Hematopoietic multipotent progenitor cell (in vitro differentiated cells): Measurements from ENCODE around the gene B3GNT3. TPM values are rescaled to one million over a fixed set of nuclear protein-coding genes. Genes with fewer than 3 reads are reported as not detected.

Experiments
- DNase-seq, 3 donors: peaks; one replicate each; pipeline ENCODE4 v3.0.0-alpha.2; 2011 to 2015; ENCODE audit warnings: low read depth in 2 of 3, low spot score in 2 of 3
- total RNA-seq: library from RNA; depleted of rRNA; stranded (reverse); fragments of >200 nt; gene quantifications from one replicate; pipeline ENCODE4 v1.2.3, GENCODE V29; 2012

Gene B3GNT3
- total RNA-seq, 1 donor = 0.54 TPM

GRCh38 chr19:17830567-17831418 is 35.9 kb downstream of the B3GNT3 start:
- DNase-seq = peak in 2 of 3 donors; percentile 65 to 75

- DNase-seq = no peak
Measured at GRCh38 chr19:17831419-17831888, 36.5 kb downstream of the B3GNT3 start.

- no peak for DNase-seq
Measured at GRCh38 chr19:17832443-17833208, 37.7 kb downstream of the B3GNT3 start.

GRCh38 chr19:17834350-17835181 is 39.6 kb downstream of the B3GNT3 start:
- DNase-seq = no peak

- no peak for DNase-seq
Measured at GRCh38 chr19:17835182-17836006, 40.5 kb downstream of the B3GNT3 start.

GRCh38 chr19:17836530-17836929 is 41.6 kb downstream of the B3GNT3 start:
- no peak for DNase-seq

GRCh38 chr19:17837972-17838371 is 43.0 kb downstream of the B3GNT3 start:
- DNase-seq = no peak

GRCh38 chr19:17840019-17840418 is 45.1 kb downstream of the B3GNT3 start:
- no peak for DNase-seq

DNA sequence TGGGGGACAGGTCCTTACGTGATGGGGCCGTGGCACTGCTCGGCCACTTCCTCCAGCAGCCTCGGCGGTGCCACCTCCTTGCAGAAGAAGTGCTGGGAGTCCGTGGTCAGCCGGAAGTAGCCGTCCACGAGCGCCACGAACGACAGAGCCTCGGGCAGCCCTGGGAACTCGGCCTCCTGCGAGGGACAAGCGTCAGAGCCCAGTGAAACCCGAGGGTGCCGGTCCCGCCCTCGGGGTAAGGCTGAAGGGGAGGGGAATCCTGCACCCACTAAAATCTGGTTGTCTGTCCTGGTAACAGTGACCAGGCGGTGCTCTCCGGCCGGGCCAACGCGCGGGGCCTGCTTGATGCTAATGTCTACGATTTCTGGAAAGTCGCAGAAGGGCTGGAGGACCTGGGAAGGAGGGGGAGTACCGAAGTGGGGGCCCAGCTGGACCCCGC is 46.5 kb downstream of the B3GNT3 start:
- DNase-seq = no peak

GRCh38 chr19:17841810-17842662 is 47.1 kb downstream of the B3GNT3 start:
- DNase-seq = peak in 2 of 3 donors; percentile 75 to 79

- no peak for DNase-seq
Measured at GRCh38 chr19:17842663-17843291, 47.8 kb downstream of the B3GNT3 start.

DNA sequence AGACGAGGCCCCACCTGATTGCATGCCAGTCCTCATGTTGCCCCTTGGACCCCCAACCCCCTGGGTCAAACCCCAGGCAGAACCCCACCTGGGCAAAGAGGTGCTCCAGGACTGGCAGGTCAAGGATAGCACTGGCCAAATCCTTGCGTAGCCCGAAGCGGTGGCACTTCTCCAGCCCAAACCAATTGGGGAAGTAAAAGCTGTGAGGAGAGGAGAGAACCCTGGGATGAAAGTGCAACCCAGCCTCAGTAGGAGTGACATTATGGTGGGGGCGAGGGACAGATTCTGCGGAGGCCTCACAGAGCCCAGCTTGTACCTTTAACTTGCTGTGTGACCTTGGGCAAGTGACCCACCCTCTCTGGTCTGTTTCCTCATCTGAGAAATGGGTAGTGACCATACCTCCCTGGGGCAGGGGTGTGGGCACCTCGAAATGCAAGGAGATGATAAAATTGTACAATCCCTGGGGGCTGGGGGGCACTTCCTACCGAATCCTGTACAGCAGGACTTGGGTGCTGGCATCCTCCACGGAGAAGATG is 48.4 kb downstream of the B3GNT3 start:
- no peak for DNase-seq

- DNase-seq = no peak
Measured at GRCh38 chr19:17843908-17844490, 49.1 kb downstream of the B3GNT3 start.

DNA sequence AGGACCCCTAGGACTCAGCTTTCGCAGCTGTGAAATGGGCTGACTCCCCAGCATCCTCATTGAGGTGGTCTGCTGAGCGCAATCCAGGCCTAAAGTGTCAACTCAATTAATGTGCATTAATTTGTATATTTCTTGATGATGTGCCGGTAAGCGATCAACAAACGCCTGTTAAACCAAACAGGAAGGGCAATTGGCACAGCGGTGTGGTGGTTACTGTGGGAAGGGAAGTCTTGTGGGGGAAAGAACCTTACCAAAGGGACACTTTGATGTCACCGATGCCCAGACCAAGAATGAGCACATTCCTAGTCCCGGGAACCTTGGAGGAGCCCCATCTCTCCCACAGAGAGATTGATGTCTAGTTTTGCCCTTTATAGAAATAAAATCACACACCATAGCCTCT is 51.2 kb downstream of the B3GNT3 start:
- DNase-seq = peak in 2 of 3 donors; percentile 43 to 44

DNA sequence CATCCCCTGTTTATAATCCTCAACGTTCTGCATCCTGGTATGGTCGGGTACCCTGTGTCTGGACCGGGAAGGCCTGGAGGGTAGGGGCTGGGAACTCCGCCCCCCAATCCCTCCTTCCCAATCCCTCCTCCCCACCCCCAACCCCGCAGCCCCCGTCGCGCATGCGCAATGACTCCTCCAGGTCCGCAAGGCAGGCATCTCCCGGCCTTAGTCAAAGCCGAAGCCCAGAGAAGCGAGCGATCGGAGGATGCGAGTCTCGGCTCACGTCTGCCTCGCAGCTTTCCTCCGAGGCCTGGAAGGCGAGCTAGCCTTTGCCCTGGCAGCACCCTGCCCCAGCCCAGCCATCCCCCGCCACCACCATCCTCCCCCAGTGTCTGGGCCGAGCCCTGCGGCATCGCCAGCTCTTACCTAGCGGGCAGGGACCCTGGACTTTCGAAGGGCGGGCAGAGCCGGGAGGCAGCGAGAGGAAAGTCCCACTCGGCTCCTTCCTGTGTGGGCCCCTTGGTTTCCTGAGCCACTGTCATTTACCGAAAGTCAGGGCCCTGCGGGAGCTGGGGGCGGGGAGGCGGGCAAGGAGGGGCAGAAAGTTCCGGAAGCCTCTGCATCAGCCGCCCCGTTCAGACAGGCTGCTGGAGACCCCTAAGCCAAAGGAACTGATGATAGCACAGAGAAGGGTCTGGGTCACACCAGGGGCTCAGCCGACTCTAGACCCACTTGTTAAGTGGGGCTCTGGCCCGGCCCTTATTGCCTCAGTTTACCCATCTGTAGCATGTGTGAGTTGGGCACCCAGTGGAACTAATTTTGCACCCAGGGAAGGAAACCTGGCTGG is 52.8 kb downstream of the B3GNT3 start, which contains the start of gene JAK3:
Gene JAK3, minus strand, starts transcription at position 445 of the 829 bp plus-strand sequence. CDS start 3,565 bp downstream, outside the sequence.
- DNase-seq = peak; percentile 76 to 96 (median 93)

DNA sequence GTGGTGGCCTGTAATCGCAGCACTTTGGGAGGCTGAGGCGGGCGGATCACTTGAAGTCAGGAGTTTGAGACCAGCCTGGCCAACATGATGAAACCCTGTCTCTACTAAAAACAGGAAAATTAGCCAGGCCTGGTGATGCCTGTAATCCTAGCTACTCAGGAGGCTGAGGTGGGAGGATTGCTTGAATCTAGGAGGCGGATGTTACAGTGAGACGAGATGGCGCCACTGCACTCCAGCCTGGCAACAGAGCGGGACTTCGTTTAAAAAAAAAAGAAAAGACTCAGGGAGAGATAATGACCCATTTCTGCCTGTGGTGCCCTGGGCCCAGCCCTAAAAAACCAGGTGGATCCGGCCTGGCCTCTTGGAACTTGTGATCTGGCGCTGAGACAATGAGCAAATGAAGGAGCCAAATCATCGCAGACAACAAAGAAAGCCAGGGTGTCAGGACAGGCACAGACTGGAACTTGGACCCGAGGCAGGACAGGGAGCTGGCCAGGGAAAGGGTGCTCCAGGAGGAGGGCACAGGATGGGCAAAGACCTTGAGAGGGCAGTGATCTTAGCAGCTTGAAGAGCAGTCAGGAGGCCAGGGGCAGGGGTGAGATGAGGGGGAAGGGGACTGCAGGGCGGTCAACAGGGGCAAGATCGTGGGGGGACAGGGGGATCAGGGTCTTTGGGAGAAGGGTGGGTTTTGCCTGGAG is 53.8 kb downstream of the B3GNT3 start:
- DNase-seq = peak in 2 of 3 donors; percentile 42 to 81
